ENCODE data around the gene TMEM256. TPM values are rescaled to one million over a fixed set of nuclear protein-coding genes. Genes with fewer than 3 reads are reported as not detected.

Gene TMEM256
- total RNA-seq, 4 donors from 2014 or later = 26.0 to 131 (median 115) TPM

DNA sequence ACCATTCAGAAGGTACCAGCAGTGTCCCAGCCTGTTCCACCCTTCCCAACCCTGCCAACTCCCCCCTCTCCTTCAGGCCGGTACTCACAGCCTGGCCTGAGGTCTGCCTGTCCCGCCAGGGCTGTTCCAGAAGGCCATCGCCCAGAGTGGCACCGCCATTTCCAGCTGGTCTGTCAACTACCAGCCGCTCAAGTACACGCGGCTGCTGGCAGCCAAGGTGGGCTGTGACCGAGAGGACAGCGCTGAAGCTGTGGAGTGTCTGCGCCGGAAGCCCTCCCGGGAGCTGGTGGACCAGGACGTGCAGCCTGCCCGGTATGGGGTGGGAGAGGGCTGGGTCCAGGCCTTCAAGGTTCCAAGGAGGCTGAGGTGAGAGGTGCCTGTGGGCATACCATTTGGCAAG, 10.9 kb upstream of the TMEM256 start:
- H3K27ac ChIP-seq = no peak overlapping the region
- H3K9me3 ChIP-seq = no peaks in the 10 kb centered on the region
- H3K4me1 ChIP-seq = no peaks in the 10 kb centered on the region
- no peaks in the 10 kb centered on the region for H3K27me3 ChIP-seq
- DNase-seq = no peak
- H3K36me3 ChIP-seq = no peaks in the 10 kb centered on the region
- no peak overlapping the region for H3K4me3 ChIP-seq
- TF ChIP-seq POLR2A (IDR thresholded peaks at IDR 0.05) = no peak
- TF ChIP-seq, protein P1, sequence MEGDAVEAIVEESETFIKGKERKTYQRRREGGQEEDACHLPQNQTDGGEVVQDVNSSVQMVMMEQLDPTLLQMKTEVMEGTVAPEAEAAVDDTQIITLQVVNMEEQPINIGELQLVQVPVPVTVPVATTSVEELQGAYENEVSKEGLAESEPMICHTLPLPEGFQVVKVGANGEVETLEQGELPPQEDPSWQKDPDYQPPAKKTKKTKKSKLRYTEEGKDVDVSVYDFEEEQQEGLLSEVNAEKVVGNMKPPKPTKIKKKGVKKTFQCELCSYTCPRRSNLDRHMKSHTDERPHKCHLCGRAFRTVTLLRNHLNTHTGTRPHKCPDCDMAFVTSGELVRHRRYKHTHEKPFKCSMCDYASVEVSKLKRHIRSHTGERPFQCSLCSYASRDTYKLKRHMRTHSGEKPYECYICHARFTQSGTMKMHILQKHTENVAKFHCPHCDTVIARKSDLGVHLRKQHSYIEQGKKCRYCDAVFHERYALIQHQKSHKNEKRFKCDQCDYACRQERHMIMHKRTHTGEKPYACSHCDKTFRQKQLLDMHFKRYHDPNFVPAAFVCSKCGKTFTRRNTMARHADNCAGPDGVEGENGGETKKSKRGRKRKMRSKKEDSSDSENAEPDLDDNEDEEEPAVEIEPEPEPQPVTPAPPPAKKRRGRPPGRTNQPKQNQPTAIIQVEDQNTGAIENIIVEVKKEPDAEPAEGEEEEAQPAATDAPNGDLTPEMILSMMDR (IDR thresholded peaks at IDR 0.05) = no peak
- intact Hi-C loops (cut with DNase I; ENCODE audit: low total_unique reads) = no loop called here

DNA sequence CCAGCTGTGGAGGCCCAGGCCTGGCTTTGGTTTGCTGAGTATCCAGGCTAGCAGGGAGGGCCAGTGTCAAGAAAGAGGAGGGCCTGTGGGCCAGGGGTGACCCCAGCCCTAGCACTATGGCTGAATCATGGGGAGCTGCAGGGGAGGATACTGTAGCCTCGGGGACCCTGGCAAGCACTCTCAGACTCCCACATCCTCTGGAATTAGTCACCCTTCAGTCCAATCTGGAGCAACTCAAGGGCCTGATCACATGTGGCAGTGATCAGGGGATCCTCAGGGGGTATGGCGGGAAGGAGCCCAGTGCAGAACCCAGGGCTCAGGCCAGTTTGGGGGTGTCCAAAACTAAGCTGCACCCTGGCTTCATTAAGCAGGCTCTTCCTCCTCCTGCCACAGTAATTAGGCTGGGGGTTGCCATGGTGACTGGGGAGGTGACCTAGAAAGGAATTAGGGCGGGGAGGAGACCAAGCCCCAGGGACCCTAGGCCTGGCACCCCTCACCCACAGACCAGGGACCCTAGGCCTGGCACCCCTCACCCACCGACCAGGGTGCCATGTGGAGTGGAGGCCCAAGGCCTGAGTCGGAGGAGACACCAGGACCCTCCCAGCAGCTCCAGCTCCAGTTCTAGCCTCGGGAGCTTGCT, 9.6 kb upstream of the TMEM256 start:
- Histone ChIP-seq H3K27ac (no peak overlapping the region), H3K9me3 (no peaks in the 10 kb centered on the region), H3K4me1 (no peaks in the 10 kb centered on the region), H3K36me3 (no peaks in the 10 kb centered on the region), H3K27me3 (no peaks in the 10 kb centered on the region), H3K4me3 (no peak overlapping the region)
- intact Hi-C loops (cut with DNase I; ENCODE audit: low total_unique reads) = no loop called here
- no peak for DNase-seq
- TF ChIP-seq, protein P1 (IDR thresholded peaks at IDR 0.05) = no peak
- TF ChIP-seq POLR2A (IDR thresholded peaks at IDR 0.05) = no peak

DNA sequence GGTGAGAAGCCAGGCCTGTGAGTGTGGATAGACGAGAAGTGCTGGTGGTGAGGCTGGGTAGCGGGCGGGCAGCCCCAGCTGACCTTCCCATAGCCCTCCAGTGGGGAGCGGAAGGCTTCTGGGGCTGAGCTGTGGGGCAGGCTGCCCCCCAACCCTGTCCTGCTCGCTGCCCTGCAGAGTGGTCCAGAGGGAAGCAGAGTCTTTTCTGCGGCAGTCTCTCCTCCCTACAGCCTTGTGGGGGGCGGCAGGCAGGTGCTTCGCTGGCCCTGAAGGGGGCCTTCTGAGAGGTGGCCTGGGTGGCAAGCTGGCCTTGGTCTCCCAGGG, 7.5 kb upstream of the TMEM256 start:
- no peak overlapping the region for H3K4me3 ChIP-seq
- no peaks in the 10 kb centered on the region for H3K9me3 ChIP-seq
- no peaks in the 10 kb centered on the region for H3K27me3 ChIP-seq
- TF ChIP-seq, protein P1 (IDR thresholded peaks at IDR 0.05) = no peak
- TF ChIP-seq POLR2A (IDR thresholded peaks at IDR 0.05) = no peak
- no peaks in the 10 kb centered on the region for H3K36me3 ChIP-seq
- DNase-seq = no peak
- intact Hi-C loops (cut with DNase I; ENCODE audit: low total_unique reads) = no loop called here
- H3K27ac ChIP-seq = no peak overlapping the region
- H3K4me1 ChIP-seq = no peaks in the 10 kb centered on the region

DNA sequence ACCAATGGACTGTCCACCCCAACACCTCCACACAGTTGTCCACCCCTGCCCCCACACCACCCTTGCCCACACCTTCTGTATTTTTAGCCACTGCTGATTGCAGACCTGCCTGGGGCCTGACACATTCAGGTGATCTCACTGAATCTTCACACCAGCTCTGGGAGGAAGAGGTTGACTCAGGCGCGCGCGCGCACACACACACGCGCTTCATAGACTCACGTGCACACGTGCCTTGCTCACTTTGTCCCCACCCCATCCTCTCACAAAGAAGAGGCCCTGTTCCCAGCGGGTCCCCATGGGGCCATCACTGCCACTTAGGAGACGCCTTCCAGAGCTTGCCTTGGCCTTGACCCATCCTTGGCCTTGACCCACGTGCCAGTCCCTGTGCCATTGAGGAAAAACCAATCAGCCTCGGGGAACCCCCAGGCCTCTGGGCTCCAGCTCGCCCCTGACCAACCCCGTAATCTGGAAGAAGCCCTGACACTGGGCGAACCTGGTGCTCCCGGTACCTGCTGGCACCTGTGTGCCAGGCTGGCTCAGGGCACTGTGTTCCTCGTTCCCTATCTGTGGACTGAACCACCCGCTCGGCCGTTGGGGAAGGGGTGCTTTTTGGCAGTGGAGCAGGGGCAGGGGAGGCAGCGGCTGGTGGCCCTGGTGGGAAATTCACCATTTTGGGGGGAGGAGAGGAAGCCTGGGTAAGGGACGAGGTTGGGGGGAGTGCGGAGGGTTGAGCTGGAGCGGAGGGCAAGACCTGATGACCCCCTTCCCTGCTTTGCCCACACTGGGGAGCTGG, 6.9 kb upstream of the TMEM256 start:
- intact Hi-C loops (cut with DNase I; ENCODE audit: low total_unique reads) = no loop called here

DNA sequence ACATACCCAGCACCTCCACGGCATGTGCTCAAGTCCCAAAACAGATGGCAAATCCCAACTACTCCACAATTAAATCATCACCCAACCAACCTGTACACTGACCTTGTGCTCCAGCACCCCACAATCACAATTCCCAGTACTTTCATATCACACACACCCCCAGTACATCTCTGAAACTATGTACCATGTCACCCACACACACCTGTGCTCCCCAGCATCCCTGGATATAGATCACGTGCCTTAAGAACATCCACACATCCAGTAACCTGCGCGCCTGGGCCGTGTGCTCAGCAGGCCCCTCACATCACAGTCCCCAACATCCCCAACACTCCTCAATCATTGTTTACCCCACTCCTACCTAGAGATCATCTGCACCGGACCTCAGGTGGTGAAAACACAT, 5.8 kb upstream of the TMEM256 start:
- intact Hi-C loops (cut with DNase I; ENCODE audit: low total_unique reads) = no loop called here
- H3K36me3 ChIP-seq = no peaks in the 10 kb centered on the region
- DNase-seq = no peak
- no peaks in the 10 kb centered on the region for H3K9me3 ChIP-seq
- H3K27ac ChIP-seq = no peak overlapping the region
- no peak overlapping the region for H3K4me3 ChIP-seq
- H3K27me3 ChIP-seq = no peaks in the 10 kb centered on the region
- no peaks in the 10 kb centered on the region for H3K4me1 ChIP-seq
- no peak for TF ChIP-seq POLR2A (IDR thresholded peaks at IDR 0.05)
- TF ChIP-seq, protein P1 (IDR thresholded peaks at IDR 0.05) = no peak

More for the DNA sequence above, 6.9 kb upstream of the TMEM256 start:
- no peak for DNase-seq
- Histone ChIP-seq H3K27ac (no peak overlapping the region), H3K9me3 (no peaks in the 10 kb centered on the region), H3K36me3 (no peaks in the 10 kb centered on the region), H3K27me3 (no peaks in the 10 kb centered on the region), H3K4me1 (no peaks in the 10 kb centered on the region), H3K4me3 (no peak overlapping the region)
- TF ChIP-seq POLR2A (IDR thresholded peaks at IDR 0.05) = no peak
- TF ChIP-seq, protein P1 (IDR thresholded peaks at IDR 0.05) = no peak

Measured in uterus (tissue), 4 donors.